B cell (primary cell): Measurements from ENCODE around the gene CDC5L. TPM values are rescaled to one million over a fixed set of nuclear protein-coding genes. Genes with fewer than 3 reads are reported as not detected.

Source experiments
- ATAC-seq: fragments of 200-7000 bp; cut with Tn5 transposase; one replicate; pipeline ENCODE4 v1.10.0; 2021; ENCODE audit warnings: low read depth, mild to moderate bottlenecking, moderate number of reproducible peaks, moderate library complexity
- CTCF ChIA-PET: fragments of 350-600 bp; sonication (Branson Sonifier 250); formaldehyde crosslinking; loops from one replicate; lab custom pipeline; 2021; ENCODE audit warnings: antibody characterized with exemption, inconsistent platforms; lab: Charles Lee
- POLR2A ChIA-PET: fragments of 350-600 bp; sonication (Branson Sonifier 250); formaldehyde crosslinking; loops from one replicate; lab custom pipeline; 2021; ENCODE audit warnings: antibody characterized with exemption; lab: Charles Lee
- DNase-seq: peaks from one replicate; pipeline ENCODE4 v3.0.0; 2013
- H2AFZ ChIP-seq: 2 replicates; pipeline ENCODE4 v1.6.1; 2012; ENCODE audit warnings: mild to moderate bottlenecking, low read depth, low read length; ENCODE audit not compliant: insufficient read depth, poor library complexity, severe bottlenecking
- H3K27ac ChIP-seq, 2 donors: 1 replicate in 1 of 2; 2 replicates in 1 of 2; pipeline ENCODE4 v1.5.1; 2012 to 2013; ENCODE audit warnings: low read length in 2 of 2, mild to moderate bottlenecking in 2 of 2, moderate library complexity in 1 of 2
- H3K27me3 ChIP-seq, 4 experiments: fragments of 200-600 bp in 1 of 4; sonication (generic) in 1 of 4; replicated peaks in 1 of 4; 1 replicate in 2 of 4; 2 replicates in 2 of 4; pipeline versions ENCODE4 v1.6.1 to v1.7.0; 2013 to 2016; ENCODE audit warnings: low read length in 3 of 4, mild to moderate bottlenecking in 2 of 4, mixed read lengths in 1 of 4, moderate library complexity in 1 of 4; ENCODE audit not compliant: insufficient read depth in 4 of 4, control insufficient read depth in 3 of 4; ENCODE audit errors: control extremely low read depth in 1 of 4
- H3K36me3 ChIP-seq, 2 experiments: replicated peaks in 1 of 2; 1 replicate in 1 of 2; 2 replicates in 1 of 2; pipeline versions ENCODE4 v1.6.1 to v1.7.1; 2013; ENCODE audit warnings: low read length in 1 of 2; ENCODE audit not compliant: insufficient read depth in 2 of 2, control insufficient read depth in 1 of 2; ENCODE audit errors: control extremely low read depth in 1 of 2, extremely low read depth in 1 of 2
- H3K4me1 ChIP-seq, 2 donors: fragments of 200-600 bp in 1 of 2; sonication (generic) in 1 of 2; 1 replicate in 1 of 2; 2 replicates in 1 of 2; pipeline versions ENCODE4 v1.5.1 to v1.6.1; 2013 to 2017; ENCODE audit warnings: low read length in 2 of 2; ENCODE audit not compliant: control insufficient read depth in 2 of 2, insufficient read depth in 2 of 2
- H3K4me2 ChIP-seq: replicated peaks from 2 replicates; pipeline ENCODE3; 2012; ENCODE audit warnings: mild to moderate bottlenecking, low read depth, low read length; ENCODE audit not compliant: poor library complexity, severe bottlenecking
- H3K4me3 ChIP-seq, 5 experiments: fragments of 200-600 bp in 1 of 5; sonication (generic) in 1 of 5; 1 replicate in 3 of 5; 2 replicates in 2 of 5; pipeline versions ENCODE4 v1.5.1 to v1.7.0; 2011 to 2016; ENCODE audit warnings: low read length in 4 of 5, mild to moderate bottlenecking in 4 of 5, low read depth in 2 of 5, control low read depth in 1 of 5, moderate library complexity in 1 of 5; ENCODE audit not compliant: insufficient read depth in 1 of 5; ENCODE audit errors: control extremely low read depth in 1 of 5, extremely low read depth in 1 of 5
- H3K79me2 ChIP-seq: fragments of 200-600 bp; sonication (generic); one replicate; pipeline ENCODE4 v1.6.0; 2016; ENCODE audit warnings: low read length; ENCODE audit not compliant: control insufficient read depth, insufficient read depth
- H3K9ac ChIP-seq: fragments of 200-600 bp; sonication (generic); 2 replicates; pipeline ENCODE4 v1.6.1; 2017; ENCODE audit warnings: mild to moderate bottlenecking, low read length, moderate library complexity
- H3K9me3 ChIP-seq, 3 donors: one replicate each; pipeline versions ENCODE4 v1.6.1 to v1.7.1; 2013; ENCODE audit warnings: low read length in 2 of 3; ENCODE audit not compliant: control insufficient read depth in 2 of 3, insufficient read depth in 1 of 3; ENCODE audit errors: control extremely low read depth in 1 of 3
- H4K20me1 ChIP-seq: 2 replicates; pipeline ENCODE4 v1.6.0; 2012; ENCODE audit warnings: mild to moderate bottlenecking, low read length; ENCODE audit not compliant: insufficient read depth, control insufficient read depth, poor library complexity, severe bottlenecking
- H3K27ac Mint-ChIP-seq: one replicate; pipeline ENCODE4 v1.8.0; 2021; ENCODE audit warnings: mixed read lengths
- H3K27me3 Mint-ChIP-seq: one replicate; pipeline ENCODE4 v1.8.0; 2021; ENCODE audit warnings: mixed read lengths
- H3K4me1 Mint-ChIP-seq: one replicate; pipeline ENCODE4 v1.8.0; 2021; ENCODE audit warnings: mixed read lengths
- H3K4me3 Mint-ChIP-seq: one replicate; pipeline ENCODE4 v1.8.0; 2021; ENCODE audit warnings: mixed read lengths
- H3K9me3 Mint-ChIP-seq: one replicate; pipeline ENCODE4 v1.8.0; 2022; ENCODE audit warnings: mixed read lengths; ENCODE audit not compliant: insufficient read depth
- CTCF ChIP-seq: fragments of 200-600 bp; IDR thresholded peaks from one replicate; pipeline ENCODE4 v1.8.0; 2022; ENCODE audit warnings: antibody characterized with exemption, mild to moderate bottlenecking
- EZH2 ChIP-seq: IDR thresholded peaks from 2 replicates; pipeline ENCODE4 v1.6.1; 2012; ENCODE audit warnings: borderline replicate concordance, low read depth, mild to moderate bottlenecking, moderate library complexity, low read length; ENCODE audit not compliant: insufficient read depth, poor library complexity, severe bottlenecking
- WGBS: methylation state at CpG from one replicate; pipeline ENCODE4 v1.1.5; 2013; ENCODE audit warnings: missing lambda C conversion rate; ENCODE audit not compliant: insufficient coverage; 5-methylcytosine and 5-hydroxymethylcytosine counted together
- intact Hi-C: fragments of 100-400 bp; cut with micrococcal nuclease; formaldehyde crosslinking; loops from one replicate; pipeline ENCODE4 v1.10.0; 2022
- polyA plus RNA-seq: library from polyadenylated mRNA; depleted of rRNA; stranded (reverse); fragments of >200 nt; gene quantifications from 2 replicates; pipeline ENCODE4 v1.2.3, GENCODE V29; 2012
- total RNA-seq, 2 donors: library from RNA; stranded (reverse); fragments of 120-200 nt in 1 of 2; gene quantifications; 1 replicate in 1 of 2; 2 replicates in 1 of 2; pipeline versions ENCODE4 v1.2.3 to v1.2.4, GENCODE V29; 2013 to 2022

The CDC5L gene
- total and polyA plus RNA-seq, 2 donors (not counting 1 experiment from before 2014, with no cell fraction given), result 4.1 to 22.2 TPM

GRCh38 chr6:44435500-44435899, 48.0 kb downstream of the CDC5L start:
- H3K79me2 ChIP-seq, result peaks cover 7% of the 10 kb centered on the region
- H3K27ac ChIP-seq, result no peak overlapping the region
- intact Hi-C loops, result no loop called here
- H3K27me3 ChIP-seq, result no peaks in the 10 kb centered on the region
- H4K20me1 ChIP-seq, result peaks cover 7% of the 10 kb centered on the region
- POLR2A ChIA-PET, result no interaction called here
- H3K9me3 Mint-ChIP-seq, result no peaks in the 10 kb centered on the region
- CTCF ChIA-PET, result no interaction called here
- TF ChIP-seq EZH2 (no peak), CTCF (no peak)
- H3K4me3 Mint-ChIP-seq, result no peak overlapping the region
- H2AFZ ChIP-seq, result no peak overlapping the region
- H3K27me3 Mint-ChIP-seq, result no peaks in the 10 kb centered on the region
- no peak overlapping the region for H3K9ac ChIP-seq
- no peaks in the 10 kb centered on the region for H3K4me1 Mint-ChIP-seq
- H3K4me1 ChIP-seq, result no peaks in the 10 kb centered on the region
- H3K4me3 ChIP-seq, result no peak overlapping the region
- no peak for DNase-seq
- no peak for ATAC-seq
- no peak overlapping the region for H3K27ac Mint-ChIP-seq
- H3K36me3 ChIP-seq, result peaks cover 16 to 47% of the 10 kb centered on the region in 2 experiments
- H3K9me3 ChIP-seq, result peaks cover 0 to 3% (median 0%) of the 10 kb centered on the region in 3 donors
- no peak overlapping the region for H3K4me2 ChIP-seq
- WGBS, result 100% methylated on average over 3 of the region's 3 CpGs

GRCh38 chr6:44438827-44439226, 51.3 kb downstream of the CDC5L start:
- H4K20me1 ChIP-seq, result peaks cover 7% of the 10 kb centered on the region
- peaks cover 7% of the 10 kb centered on the region for H3K79me2 ChIP-seq
- ATAC-seq, result no peak
- no peak overlapping the region for H2AFZ ChIP-seq
- H3K4me1 ChIP-seq, result no peaks in the 10 kb centered on the region
- DNase-seq, result no peak
- no peak overlapping the region for H3K4me2 ChIP-seq
- no peaks in the 10 kb centered on the region for H3K4me1 Mint-ChIP-seq
- no peak overlapping the region for H3K4me3 ChIP-seq
- H3K9me3 Mint-ChIP-seq, result peaks cover 6% of the 10 kb centered on the region
- H3K9ac ChIP-seq, result no peak overlapping the region
- no peak overlapping the region for H3K27ac Mint-ChIP-seq
- CTCF ChIA-PET, result interaction anchor here (2.1 kb wide), 1 partner anchor 8 kb away, joined by 5 read pairs; no protein-coding TSS in a partner anchor
- H3K9me3 ChIP-seq, result peaks cover 9 to 21% (median 14%) of the 10 kb centered on the region in 3 donors
- no peaks in the 10 kb centered on the region for H3K27me3 Mint-ChIP-seq
- TF ChIP-seq EZH2 (no peak), CTCF (no peak)
- POLR2A ChIA-PET, result no interaction called here
- H3K36me3 ChIP-seq, result peaks cover 10 to 40% of the 10 kb centered on the region in 2 experiments
- intact Hi-C loops, result no loop called here
- no peak overlapping the region for H3K27ac ChIP-seq
- no peaks in the 10 kb centered on the region for H3K27me3 ChIP-seq
- no peak overlapping the region for H3K4me3 Mint-ChIP-seq
